Measurements from ENCODE around the gene NOS3. TPM values are rescaled to one million over a fixed set of nuclear protein-coding genes. Genes with fewer than 3 reads are reported as not detected.
A peak's percentile ranks its signal among the peaks of the same experiment; 100 is the strongest.

The NOS3 gene
- total and polyA plus RNA-seq, 9 of the 15 experiments (the other 6 are each of a cell fraction or from before 2014, with no cell fraction given), result 1.1 to 121 (median 23.6) TPM

DNA sequence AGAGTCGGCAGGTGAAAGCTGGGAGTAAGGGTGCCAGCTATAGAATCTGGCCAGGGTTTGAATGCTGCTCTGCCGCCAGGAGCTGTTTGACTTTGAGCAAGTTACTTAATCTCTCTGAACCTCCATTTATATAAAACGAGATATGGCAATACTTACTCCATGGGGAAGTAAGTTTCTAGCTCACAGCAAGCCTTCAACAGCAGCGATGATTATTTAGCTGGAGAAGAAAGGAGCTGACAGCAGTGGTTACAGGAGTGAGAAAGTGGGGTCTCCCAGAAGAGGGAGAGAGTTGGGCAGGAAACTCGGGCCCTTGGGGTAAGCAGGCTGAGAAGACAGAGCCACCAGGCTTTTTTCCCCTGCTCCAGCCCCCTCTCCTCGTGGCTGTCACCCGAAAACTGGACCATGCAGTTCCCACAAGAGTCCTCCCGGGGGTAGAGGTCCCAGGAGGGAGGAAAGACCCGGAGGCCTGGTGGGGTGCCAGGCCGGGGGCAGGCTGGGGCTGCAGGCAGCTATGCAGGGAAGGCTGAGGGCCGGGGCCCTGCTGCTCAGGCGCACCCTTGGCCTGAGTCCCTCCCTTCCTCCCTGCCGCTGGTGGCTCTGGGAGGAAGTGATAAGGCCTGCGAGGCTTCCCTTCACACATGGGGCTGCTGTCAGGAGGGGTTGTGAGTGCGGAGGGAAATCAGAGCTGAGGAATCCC lies 3.5 kb downstream of the NOS3 start (continued):
- TF ChIP-seq ZNF707 (CRISPR knock-in tag; conservative IDR thresholded peaks at IDR 0.05), result no peak
- peak; percentile 93 for TF ChIP-seq SMAD4 (CRISPR knock-in tag; conservative IDR thresholded peaks at IDR 0.05)
- no peak for TF ChIP-seq RBBP5 (IDR thresholded peaks at IDR 0.05; ENCODE audit: borderline replicate concordance, insufficient read depth, low read length, poor library complexity, severe bottlenecking)
- TF ChIP-seq ZNF589 (CRISPR knock-in tag; IDR thresholded peaks at IDR 0.05; ENCODE audit: low read depth), result peak; percentile 86; the same call in 1 of the 2 replicates
- TF ChIP-seq, protein P1, sequence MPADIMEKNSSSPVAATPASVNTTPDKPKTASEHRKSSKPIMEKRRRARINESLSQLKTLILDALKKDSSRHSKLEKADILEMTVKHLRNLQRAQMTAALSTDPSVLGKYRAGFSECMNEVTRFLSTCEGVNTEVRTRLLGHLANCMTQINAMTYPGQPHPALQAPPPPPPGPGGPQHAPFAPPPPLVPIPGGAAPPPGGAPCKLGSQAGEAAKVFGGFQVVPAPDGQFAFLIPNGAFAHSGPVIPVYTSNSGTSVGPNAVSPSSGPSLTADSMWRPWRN (IDR thresholded peaks at IDR 0.05; ENCODE audit: low read depth), result peak; percentile 54; the same call in 1 of the 2 replicates
- peak; percentile 43 to 46; a peak in 1 of 4 replicates for TF ChIP-seq FOXK2 (conservative IDR thresholded peaks at IDR 0.05 in 1 of 2, IDR thresholded peaks at IDR 0.05 in 1 of 2; ENCODE audit: low read depth in 2 of 2)
- no peak for TF ChIP-seq POLR2AphosphoS2 (IDR thresholded peaks at IDR 0.05; ENCODE audit: low read length)
- TF ChIP-seq TAF9B (IDR thresholded peaks at IDR 0.05; ENCODE audit: partially characterized antibody), result no peak
- TF ChIP-seq POLR2A (conservative IDR thresholded peaks at IDR 0.05), result peak; percentile 55; the same call in 1 of the 2 replicates
- TF ChIP-seq MBD2 (IDR thresholded peaks at IDR 0.05; ENCODE audit: borderline replicate concordance, low read depth), result peak; percentile 49; the same call in 1 of the 2 replicates
- peak; percentile 70 for TF ChIP-seq ZFX (CRISPR knock-in tag; IDR thresholded peaks at IDR 0.05)
- TF ChIP-seq ZNF830 (CRISPR knock-in tag; IDR thresholded peaks at IDR 0.05), result no peak
- no peak for TF ChIP-seq SNRNP70 (optimal IDR thresholded peaks at IDR 0.05; ENCODE audit: low read depth, low read length)
- peak in 1 of 2 experiments; percentile 97; a peak in 2 of 3 replicates for TF ChIP-seq CBX3 (IDR thresholded peaks at IDR 0.05; ENCODE audit: borderline replicate concordance in 1 of 2, low read length in 2 of 2)
- no peak for TF ChIP-seq ILF3 (IDR thresholded peaks at IDR 0.05; ENCODE audit: borderline replicate concordance)
- peak; percentile 80 for TF ChIP-seq NBN (IDR thresholded peaks at IDR 0.05; ENCODE audit: low read depth)
- TF ChIP-seq ETV5 (CRISPR knock-in tag; IDR thresholded peaks at IDR 0.05; ENCODE audit: low read depth), result peak; percentile 92
- TF ChIP-seq PCBP2 (IDR thresholded peaks at IDR 0.05; ENCODE audit: low read depth, low read length, poor library complexity, severe bottlenecking), result no peak
- peak; percentile 85 for TF ChIP-seq KLF6 (CRISPR knock-in tag; IDR thresholded peaks at IDR 0.05; ENCODE audit: borderline replicate concordance)
- TF ChIP-seq NR2F6 (CRISPR knock-in tag; IDR thresholded peaks at IDR 0.05), result no peak
- TF ChIP-seq, protein P2, sequence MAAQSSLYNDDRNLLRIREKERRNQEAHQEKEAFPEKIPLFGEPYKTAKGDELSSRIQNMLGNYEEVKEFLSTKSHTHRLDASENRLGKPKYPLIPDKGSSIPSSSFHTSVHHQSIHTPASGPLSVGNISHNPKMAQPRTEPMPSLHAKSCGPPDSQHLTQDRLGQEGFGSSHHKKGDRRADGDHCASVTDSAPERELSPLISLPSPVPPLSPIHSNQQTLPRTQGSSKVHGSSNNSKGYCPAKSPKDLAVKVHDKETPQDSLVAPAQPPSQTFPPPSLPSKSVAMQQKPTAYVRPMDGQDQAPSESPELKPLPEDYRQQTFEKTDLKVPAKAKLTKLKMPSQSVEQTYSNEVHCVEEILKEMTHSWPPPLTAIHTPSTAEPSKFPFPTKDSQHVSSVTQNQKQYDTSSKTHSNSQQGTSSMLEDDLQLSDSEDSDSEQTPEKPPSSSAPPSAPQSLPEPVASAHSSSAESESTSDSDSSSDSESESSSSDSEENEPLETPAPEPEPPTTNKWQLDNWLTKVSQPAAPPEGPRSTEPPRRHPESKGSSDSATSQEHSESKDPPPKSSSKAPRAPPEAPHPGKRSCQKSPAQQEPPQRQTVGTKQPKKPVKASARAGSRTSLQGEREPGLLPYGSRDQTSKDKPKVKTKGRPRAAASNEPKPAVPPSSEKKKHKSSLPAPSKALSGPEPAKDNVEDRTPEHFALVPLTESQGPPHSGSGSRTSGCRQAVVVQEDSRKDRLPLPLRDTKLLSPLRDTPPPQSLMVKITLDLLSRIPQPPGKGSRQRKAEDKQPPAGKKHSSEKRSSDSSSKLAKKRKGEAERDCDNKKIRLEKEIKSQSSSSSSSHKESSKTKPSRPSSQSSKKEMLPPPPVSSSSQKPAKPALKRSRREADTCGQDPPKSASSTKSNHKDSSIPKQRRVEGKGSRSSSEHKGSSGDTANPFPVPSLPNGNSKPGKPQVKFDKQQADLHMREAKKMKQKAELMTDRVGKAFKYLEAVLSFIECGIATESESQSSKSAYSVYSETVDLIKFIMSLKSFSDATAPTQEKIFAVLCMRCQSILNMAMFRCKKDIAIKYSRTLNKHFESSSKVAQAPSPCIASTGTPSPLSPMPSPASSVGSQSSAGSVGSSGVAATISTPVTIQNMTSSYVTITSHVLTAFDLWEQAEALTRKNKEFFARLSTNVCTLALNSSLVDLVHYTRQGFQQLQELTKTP (IDR thresholded peaks at IDR 0.05; ENCODE audit: low read depth in 1 of 2, partially characterized antibody in 2 of 2), result peak in 1 of 2 experiments; percentile 69
- TF ChIP-seq, protein P3, sequence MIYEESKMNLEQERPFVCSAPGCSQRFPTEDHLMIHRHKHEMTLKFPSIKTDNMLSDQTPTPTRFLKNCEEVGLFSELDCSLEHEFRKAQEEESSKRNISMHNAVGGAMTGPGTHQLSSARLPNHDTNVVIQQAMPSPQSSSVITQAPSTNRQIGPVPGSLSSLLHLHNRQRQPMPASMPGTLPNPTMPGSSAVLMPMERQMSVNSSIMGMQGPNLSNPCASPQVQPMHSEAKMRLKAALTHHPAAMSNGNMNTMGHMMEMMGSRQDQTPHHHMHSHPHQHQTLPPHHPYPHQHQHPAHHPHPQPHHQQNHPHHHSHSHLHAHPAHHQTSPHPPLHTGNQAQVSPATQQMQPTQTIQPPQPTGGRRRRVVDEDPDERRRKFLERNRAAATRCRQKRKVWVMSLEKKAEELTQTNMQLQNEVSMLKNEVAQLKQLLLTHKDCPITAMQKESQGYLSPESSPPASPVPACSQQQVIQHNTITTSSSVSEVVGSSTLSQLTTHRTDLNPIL (CRISPR knock-in tag; IDR thresholded peaks at IDR 0.05), result 0 out of 2 replicates have a peak, but pooled peaks have one; percentile 14

Measured in K562 (cell line).